Fibroblast of the aortic adventitia (primary cell): ENCODE data around the gene ACBD4. TPM values are rescaled to one million over a fixed set of nuclear protein-coding genes. Genes with fewer than 3 reads are reported as not detected.
A peak's percentile ranks its signal among the peaks of the same experiment; 100 is the strongest.

Experiments
- DNase-seq: peaks from one replicate; pipeline ENCODE4 v3.0.0-alpha.2; 2010; ENCODE audit warnings: low read depth
- H3K4me3 ChIP-seq: 2 replicates; pipeline ENCODE4 v1.5.1; 2011; ENCODE audit warnings: low read depth, mild to moderate bottlenecking, control low read depth, low read length, moderate library complexity
- total RNA-seq: library from RNA; depleted of rRNA; stranded (reverse); fragments of >200 nt; gene quantifications from 2 replicates; pipeline ENCODE4 v1.2.3, GENCODE V29; 2012; ENCODE audit warnings: low replicate concordance
- TF ChIP-seq, protein P1 (sequence below): IDR thresholded peaks from 2 replicates; pipeline ENCODE4 v1.5.1; 2011; ENCODE audit warnings: mild to moderate bottlenecking, low read length, control low read depth, inconsistent platforms; ENCODE audit not compliant: insufficient read depth

The ACBD4 gene
- total RNA-seq, 1 donor, result 7.4 TPM

GRCh38 chr17:45129940-45130680 is 5.4 kb upstream of the ACBD4 start:
- DNase-seq, result no peak
- peak overlapping the region; percentile 89 for H3K4me3 ChIP-seq
- TF ChIP-seq, protein P1, sequence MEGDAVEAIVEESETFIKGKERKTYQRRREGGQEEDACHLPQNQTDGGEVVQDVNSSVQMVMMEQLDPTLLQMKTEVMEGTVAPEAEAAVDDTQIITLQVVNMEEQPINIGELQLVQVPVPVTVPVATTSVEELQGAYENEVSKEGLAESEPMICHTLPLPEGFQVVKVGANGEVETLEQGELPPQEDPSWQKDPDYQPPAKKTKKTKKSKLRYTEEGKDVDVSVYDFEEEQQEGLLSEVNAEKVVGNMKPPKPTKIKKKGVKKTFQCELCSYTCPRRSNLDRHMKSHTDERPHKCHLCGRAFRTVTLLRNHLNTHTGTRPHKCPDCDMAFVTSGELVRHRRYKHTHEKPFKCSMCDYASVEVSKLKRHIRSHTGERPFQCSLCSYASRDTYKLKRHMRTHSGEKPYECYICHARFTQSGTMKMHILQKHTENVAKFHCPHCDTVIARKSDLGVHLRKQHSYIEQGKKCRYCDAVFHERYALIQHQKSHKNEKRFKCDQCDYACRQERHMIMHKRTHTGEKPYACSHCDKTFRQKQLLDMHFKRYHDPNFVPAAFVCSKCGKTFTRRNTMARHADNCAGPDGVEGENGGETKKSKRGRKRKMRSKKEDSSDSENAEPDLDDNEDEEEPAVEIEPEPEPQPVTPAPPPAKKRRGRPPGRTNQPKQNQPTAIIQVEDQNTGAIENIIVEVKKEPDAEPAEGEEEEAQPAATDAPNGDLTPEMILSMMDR, result no peak

DNA sequence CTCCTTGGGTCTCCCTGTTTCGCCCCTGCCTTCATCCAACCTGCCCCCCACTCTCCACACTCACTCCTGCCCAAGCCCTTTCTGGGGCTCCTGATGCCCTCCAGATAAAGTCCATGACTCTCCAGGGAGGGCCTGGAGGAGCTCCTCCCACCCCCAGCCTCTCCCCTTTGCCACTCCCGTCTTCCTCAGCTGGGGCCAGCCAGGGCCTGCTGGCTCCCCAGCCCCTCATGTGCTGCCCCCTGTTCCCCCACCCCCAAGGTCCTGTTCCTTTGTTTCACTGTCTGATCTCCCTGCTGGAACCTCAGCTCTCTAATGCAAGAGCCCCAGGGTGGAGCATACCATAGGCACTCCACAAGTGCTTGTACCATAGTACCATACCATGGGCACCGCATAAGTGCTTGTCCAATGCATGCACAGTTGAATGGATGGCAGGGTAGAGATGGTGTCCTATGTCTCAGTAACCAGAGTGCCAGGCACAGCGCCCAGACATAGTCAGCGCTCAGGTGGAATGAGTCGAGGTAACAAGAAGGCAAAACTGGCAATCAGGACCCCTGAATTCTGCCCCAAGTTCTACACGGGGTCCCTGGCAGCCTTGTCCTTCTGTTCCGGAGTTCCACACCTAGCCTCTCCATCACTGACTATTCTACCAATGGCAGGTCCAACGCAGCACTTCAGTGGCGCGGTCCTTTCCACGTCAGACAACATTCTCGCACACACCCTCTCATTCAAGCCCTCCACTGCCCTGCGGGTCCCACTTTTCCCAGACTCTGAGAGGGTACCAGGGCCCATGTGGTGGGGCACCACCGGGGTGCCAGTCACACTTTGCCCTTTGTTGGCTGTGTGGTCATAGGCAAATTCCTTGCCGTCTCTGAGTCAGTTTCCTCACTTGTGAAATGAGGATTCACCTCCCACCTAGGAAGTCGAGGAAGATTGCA is 4.5 kb upstream of the ACBD4 start:
- H3K4me3 ChIP-seq, result peak overlapping the region; percentile 89
- DNase-seq, result no peak
- TF ChIP-seq, protein P1, result no peak

GRCh38 chr17:45131616-45132319 is 3.7 kb upstream of the ACBD4 start:
- DNase-seq, result no peak
- H3K4me3 ChIP-seq, result peak overlapping the region; percentile 89
- TF ChIP-seq, protein P1, result peak; percentile 79

- TF ChIP-seq, protein P1, result no peak
- no peak for DNase-seq
- peak within 1 kb of the TSS; percentile 89 for H3K4me3 ChIP-seq
These were observed 3.2 kb upstream of the ACBD4 start, which contains the start of gene PLCD3 for GRCh38 chr17:45132320-45132571. Gene PLCD3, minus strand, starts transcription at chr17:45132515. Its CDS starts 105 bp downstream, at chr17:45132410.

GRCh38 chr17:45132572-45133463 is 2.7 kb upstream of the ACBD4 start:
- peak overlapping the region; percentile 81 for H3K4me3 ChIP-seq
- TF ChIP-seq, protein P1, result peak; percentile 85
- peak; percentile 69 for DNase-seq
